ENCODE measurements around the gene GLRX. TPM values are rescaled to one million over a fixed set of nuclear protein-coding genes. Genes with fewer than 3 reads are reported as not detected.
"Not testable (repeated sequence)": the region's sequence is repeated elsewhere in the genome, so short reads cannot be mapped to it uniquely, and the experiment has no call there.

Gene GLRX
- total RNA-seq (100 to 1,000 TPM; 110 to 111 TPM), polyA plus RNA-seq (100 to 1,000 TPM; 133 to 232 (median 148) TPM), total RNA-seq (7.5 to 79.7 (median 21.9) reads per million in 6 experiments)

- POLR2A ChIA-PET = interaction anchor here (0.9 to 13.2 kb wide), 9 partner anchors 9 to 176 kb away, joined by 3 to 250 read pairs (median 11); partner anchors contain the start of gene RFESD
- Mint-ChIP-seq H3K9me3 (no peaks in the 10 kb centered on the region), H3K27me3 (no peaks in the 10 kb centered on the region), H3K4me1 (peaks cover 40 to 78% (median 68%) of the 10 kb centered on the region in 4 donors), H3K27ac (peak within 1 kb of the TSS; percentile 79 to 97 (median 95)), H3K36me3 (peaks cover 0 to 8% (median 0%) of the 10 kb centered on the region in 3 donors), H3K4me3 (peak within 1 kb of the TSS; percentile 89 to 99 (median 98))
- ATAC-seq (peak; percentile 36 to 49), DNase-seq (peak in 9 of 10 donors; percentile 26 to 75 (median 56))
Measured at GRCh38 chr5:95822542-95823181, at the start of gene GLRX. TSS of gene GLRX (minus strand) at chr5:95822726. CDS start at chr5:95822662, 64 bp downstream.

- DNase-seq = no peak
- Mint-ChIP-seq H3K27me3 (peaks cover 0 to 1% (median 0%) of the 10 kb centered on the region in 5 donors), H3K27ac (peak overlapping the region in 1 of 10 donors; percentile 65), H3K4me3 (peak overlapping the region in 5 of 10 donors; percentile 16 to 70 (median 38)), H3K9me3 (no peaks in the 10 kb centered on the region), H3K36me3 (no peaks in the 10 kb centered on the region), H3K4me1 (peaks cover 12 to 42% (median 35%) of the 10 kb centered on the region in 4 donors)
- no peak for ATAC-seq
- POLR2A ChIA-PET = interaction anchor here (1.5 kb wide), 1 partner anchor 91 kb away, joined by 4 read pairs; the partner anchor contains the start of gene ELL2
Measured at GRCh38 chr5:95871146-95871806, 48.8 kb upstream of the GLRX start.

- Mint-ChIP-seq H3K27me3 (peaks cover 0 to 1% (median 0%) of the 10 kb centered on the region in 5 donors), H3K9me3 (no peaks in the 10 kb centered on the region), H3K4me1 (peaks cover 12 to 42% (median 35%) of the 10 kb centered on the region in 4 donors), H3K4me3 (peak overlapping the region in 8 of 10 donors; percentile 34 to 70 (median 54)), H3K36me3 (no peaks in the 10 kb centered on the region), H3K27ac (peak overlapping the region in 8 of 10 donors; percentile 29 to 86 (median 64))
- POLR2A ChIA-PET = interaction anchor here (0.7 to 1.5 kb wide), 6 partner anchors 10 to 315 kb away, joined by 3 to 5 read pairs (median 4); partner anchors contain the start of genes ARSK, ELL2 and SKIC3
- ATAC-seq = no peak
- DNase-seq = no peak
Measured at GRCh38 chr5:95870105-95870672, 47.7 kb upstream of the GLRX start.

- H3K27ac Mint-ChIP-seq = peak overlapping the region in 9 of 10 donors; percentile 7 to 91 (median 85)
- POLR2A ChIA-PET = interaction anchor here (0.7 to 1.2 kb wide), 9 partner anchors 10 to 805 kb away, joined by 3 to 5 read pairs (median 4); partner anchors contain the start of genes ARSK and SKIC3
Measured at GRCh38 chr5:95869173-95869855, 46.8 kb upstream of the GLRX start.

GRCh38 chr5:95868136-95868535, 45.6 kb upstream of the GLRX start:
- H3K9me3 Mint-ChIP-seq = no peaks in the 10 kb centered on the region
- POLR2A ChIA-PET = no interaction called here
- DNase-seq (no peak), ATAC-seq (no peak)
- no peaks in the 10 kb centered on the region for H3K36me3 Mint-ChIP-seq
- H3K4me3 Mint-ChIP-seq = no peak overlapping the region
- peak overlapping the region in 4 of 10 donors; percentile 5 to 73 (median 48) for H3K27ac Mint-ChIP-seq
- H3K4me1 Mint-ChIP-seq = peaks cover 12 to 42% (median 36%) of the 10 kb centered on the region in 4 donors
- peaks cover 0 to 3% (median 0%) of the 10 kb centered on the region in 5 donors for H3K27me3 Mint-ChIP-seq

More at GRCh38 chr5:95869173-95869855, 46.8 kb upstream of the GLRX start:
- peak; percentile 31 to 86 (median 74) for DNase-seq
- not testable (repeated sequence) for H3K36me3 Mint-ChIP-seq, H3K9me3 Mint-ChIP-seq, H3K27me3 Mint-ChIP-seq
- peak overlapping the region; percentile 45 to 83 (median 68) for H3K4me3 Mint-ChIP-seq
- H3K4me1 Mint-ChIP-seq = peaks cover 12 to 42% (median 35%) of the 10 kb centered on the region in 4 donors
- ATAC-seq = peak; percentile 98

GRCh38 chr5:95866435-95867040, 44.0 kb upstream of the GLRX start:
- peaks cover 0 to 16% (median 5%) of the 10 kb centered on the region in 5 donors for H3K27me3 Mint-ChIP-seq
- H3K36me3 Mint-ChIP-seq = no peaks in the 10 kb centered on the region
- H3K9me3 Mint-ChIP-seq = no peaks in the 10 kb centered on the region
- ATAC-seq (no peak), DNase-seq (no peak)
- peak overlapping the region in 1 of 10 donors; percentile 32 for H3K27ac Mint-ChIP-seq
- H3K4me3 Mint-ChIP-seq = no peak overlapping the region
- POLR2A ChIA-PET = interaction anchor here (0.6 kb wide), 1 partner anchor 1322 kb away, joined by 4 read pairs; no protein-coding TSS in a partner anchor
- H3K4me1 Mint-ChIP-seq = peaks cover 15 to 52% (median 42%) of the 10 kb centered on the region in 4 donors

- POLR2A ChIA-PET = no interaction called here
- Mint-ChIP-seq H3K4me3 (no peak overlapping the region), H3K27ac (peak overlapping the region in 1 of 10 donors; percentile 75), H3K27me3 (peaks cover 1 to 25% (median 5%) of the 10 kb centered on the region in 5 donors), H3K4me1 (peaks cover 8 to 45% (median 37%) of the 10 kb centered on the region in 4 donors), H3K36me3 (no peaks in the 10 kb centered on the region), H3K9me3 (no peaks in the 10 kb centered on the region)
- DNase-seq = no peak
- no peak for ATAC-seq
Measured at GRCh38 chr5:95864944-95865504, 42.5 kb upstream of the GLRX start.

- H3K4me1 Mint-ChIP-seq = peaks cover 6 to 41% (median 33%) of the 10 kb centered on the region in 4 donors
- H3K27ac Mint-ChIP-seq = peak overlapping the region in 1 of 10 donors; percentile 62
- ATAC-seq (no peak), DNase-seq (no peak)
- H3K36me3 Mint-ChIP-seq = no peaks in the 10 kb centered on the region
- peaks cover 2 to 30% (median 6%) of the 10 kb centered on the region in 5 donors for H3K27me3 Mint-ChIP-seq
- H3K4me3 Mint-ChIP-seq = no peak overlapping the region
- POLR2A ChIA-PET = no interaction called here
- no peaks in the 10 kb centered on the region for H3K9me3 Mint-ChIP-seq
Measured at GRCh38 chr5:95864456-95864855, 41.9 kb upstream of the GLRX start.

- no peaks in the 10 kb centered on the region for H3K9me3 Mint-ChIP-seq
- H3K27ac Mint-ChIP-seq = no peak overlapping the region
- no peak overlapping the region for H3K4me3 Mint-ChIP-seq
- H3K27me3 Mint-ChIP-seq = peaks cover 5 to 37% (median 9%) of the 10 kb centered on the region in 5 donors
- no peaks in the 10 kb centered on the region for H3K36me3 Mint-ChIP-seq
- H3K4me1 Mint-ChIP-seq = peaks cover 9 to 41% (median 33%) of the 10 kb centered on the region in 4 donors
- no peak for DNase-seq
- ATAC-seq = no peak
- POLR2A ChIA-PET = no interaction called here
Measured at GRCh38 chr5:95863383-95863757, 40.8 kb upstream of the GLRX start.

GRCh38 chr5:95862671-95863382, 40.3 kb upstream of the GLRX start:
- H3K4me3 Mint-ChIP-seq = peak overlapping the region in 2 of 10 donors; percentile 26 to 32
- H3K9me3 Mint-ChIP-seq = no peaks in the 10 kb centered on the region

More at GRCh38 chr5:95862671-95863382, 40.3 kb upstream of the GLRX start:
- POLR2A ChIA-PET = no interaction called here
- ATAC-seq (no peak), DNase-seq (no peak)
- peaks cover 9 to 38% (median 30%) of the 10 kb centered on the region in 4 donors for H3K4me1 Mint-ChIP-seq
- H3K27ac Mint-ChIP-seq = no peak overlapping the region
- no peaks in the 10 kb centered on the region for H3K36me3 Mint-ChIP-seq
- peaks cover 5 to 37% (median 9%) of the 10 kb centered on the region in 5 donors for H3K27me3 Mint-ChIP-seq
